Body of pancreas (tissue), 4 donors: ENCODE results near the gene SLC38A8. TPM values are rescaled to one million over a fixed set of nuclear protein-coding genes. Genes with fewer than 3 reads are reported as not detected.

Source experiments
- ATAC-seq: fragments of 150-250 bp; one replicate; pipeline ENCODE4 v1.9.1; 2016
- DNase-seq, 4 donors: peaks; one replicate each; pipeline ENCODE4 v3.0.0-alpha.2; 2019
- H3K27ac ChIP-seq, 4 donors: fragments of 200-600 bp; sonication (generic); 1 replicate in 3 of 4; 2 replicates in 1 of 4; pipeline versions ENCODE4 v1.5.1 to v1.6.1; 2016 to 2019; ENCODE audit warnings: mild to moderate bottlenecking in 1 of 4, mixed read lengths in 1 of 4, moderate library complexity in 1 of 4
- H3K27me3 ChIP-seq, 2 donors: fragments of 200-600 bp; sonication (generic); one replicate each; pipeline ENCODE4 v1.6.0; 2016; ENCODE audit warnings: mild to moderate bottlenecking in 1 of 2
- H3K36me3 ChIP-seq, 2 donors: fragments of 200-600 bp; sonication (generic); replicated peaks in 1 of 2; 2 replicates each; pipeline ENCODE4 v1.5.1; 2016; ENCODE audit warnings: low read depth in 2 of 2; ENCODE audit not compliant: insufficient read depth in 1 of 2
- H3K4me1 ChIP-seq: fragments of 200-600 bp; sonication (generic); one replicate; pipeline ENCODE4 v1.6.0; 2016
- H3K4me3 ChIP-seq, 2 donors: fragments of 200-600 bp; sonication (generic); 1 replicate in 1 of 2; 2 replicates in 1 of 2; pipeline ENCODE4 v1.5.1; 2016 to 2019
- H3K9me3 ChIP-seq, 3 donors: fragments of 200-600 bp; sonication (generic); 1 replicate in 2 of 3; 2 replicates in 1 of 3; pipeline ENCODE4 v1.5.1; 2016
- CTCF ChIP-seq, 7 experiments: fragments of 450-650 bp in 4 of 7; fragments of 200-600 bp in 3 of 7; sonication (generic) in 3 of 7; IDR thresholded peaks; one replicate each; pipeline ENCODE4 v1.5.1; 2016 to 2019; ENCODE audit warnings: antibody characterized with exemption in 7 of 7
- POLR2A ChIP-seq, 3 donors: fragments of 450-650 bp; IDR thresholded peaks; one replicate each; pipeline ENCODE4 v1.6.1; 2016; ENCODE audit warnings: antibody characterized with exemption in 3 of 3, mild to moderate bottlenecking in 2 of 3
- WGBS, 2 donors: methylation state at CpG; one replicate each; pipeline ENCODE4 v1.1.5; 2017; 5-methylcytosine and 5-hydroxymethylcytosine counted together
- intact Hi-C: fragments of 100-400 bp; cut with DNase I; formaldehyde crosslinking; loops from one replicate; pipeline ENCODE4 v1.15.1; 2023
- total RNA-seq, 2 donors: library from RNA; depleted of rRNA; stranded (reverse); fragments of >200 nt; gene quantifications; one replicate each; pipeline ENCODE4 v1.1.0, GENCODE V29; 2016

The SLC38A8 gene
- total RNA-seq, 2 donors from 2014 or later, result not detected

GRCh38 chr16:84036982-84037425 lies 5.6 kb downstream of the SLC38A8 start:
- H3K27me3 ChIP-seq, result no peaks in the 10 kb centered on the region
- no peak overlapping the region for H3K4me3 ChIP-seq
- intact Hi-C loops, result no loop called here
- no peaks in the 10 kb centered on the region for H3K9me3 ChIP-seq
- no peak for DNase-seq
- no peak overlapping the region for H3K27ac ChIP-seq
- H3K36me3 ChIP-seq, result no peaks in the 10 kb centered on the region
- TF ChIP-seq CTCF (IDR thresholded peaks at IDR 0.05) (no peak), POLR2A (IDR thresholded peaks at IDR 0.05) (no peak)
- no peaks in the 10 kb centered on the region for H3K4me1 ChIP-seq
- 82 to 93% methylated on average over 8 of the region's 8 CpGs for WGBS, 2 donors
- no peak for ATAC-seq

GRCh38 chr16:84036131-84036530 lies 6.5 kb downstream of the SLC38A8 start:
- DNase-seq (no peak), ATAC-seq (no peak)
- Histone ChIP-seq H3K27ac (no peak overlapping the region), H3K36me3 (no peaks in the 10 kb centered on the region), H3K9me3 (no peaks in the 10 kb centered on the region), H3K27me3 (no peaks in the 10 kb centered on the region), H3K4me3 (no peak overlapping the region), H3K4me1 (no peaks in the 10 kb centered on the region)
- TF ChIP-seq CTCF (IDR thresholded peaks at IDR 0.05) (no peak), POLR2A (IDR thresholded peaks at IDR 0.05) (no peak)
- intact Hi-C loops, result no loop called here
- WGBS, 2 donors, result 56 to 91% methylated on average over 3 of the region's 3 CpGs

- H3K27me3 ChIP-seq, result no peaks in the 10 kb centered on the region
- H3K27ac ChIP-seq, result no peak overlapping the region
- H3K36me3 ChIP-seq, result no peaks in the 10 kb centered on the region
- WGBS, 2 donors, result 80 to 95% methylated on average over 12 of the region's 12 CpGs
- intact Hi-C loops, result no loop called here
- H3K4me1 ChIP-seq, result no peaks in the 10 kb centered on the region
- DNase-seq (no peak), ATAC-seq (no peak)
- H3K4me3 ChIP-seq, result no peak overlapping the region
- no peak for TF ChIP-seq POLR2A (IDR thresholded peaks at IDR 0.05)
- TF ChIP-seq CTCF (IDR thresholded peaks at IDR 0.05), result no peak
- H3K9me3 ChIP-seq, result no peaks in the 10 kb centered on the region
These were observed 8.1 kb downstream of the SLC38A8 start for GRCh38 chr16:84034516-84034915.

DNA sequence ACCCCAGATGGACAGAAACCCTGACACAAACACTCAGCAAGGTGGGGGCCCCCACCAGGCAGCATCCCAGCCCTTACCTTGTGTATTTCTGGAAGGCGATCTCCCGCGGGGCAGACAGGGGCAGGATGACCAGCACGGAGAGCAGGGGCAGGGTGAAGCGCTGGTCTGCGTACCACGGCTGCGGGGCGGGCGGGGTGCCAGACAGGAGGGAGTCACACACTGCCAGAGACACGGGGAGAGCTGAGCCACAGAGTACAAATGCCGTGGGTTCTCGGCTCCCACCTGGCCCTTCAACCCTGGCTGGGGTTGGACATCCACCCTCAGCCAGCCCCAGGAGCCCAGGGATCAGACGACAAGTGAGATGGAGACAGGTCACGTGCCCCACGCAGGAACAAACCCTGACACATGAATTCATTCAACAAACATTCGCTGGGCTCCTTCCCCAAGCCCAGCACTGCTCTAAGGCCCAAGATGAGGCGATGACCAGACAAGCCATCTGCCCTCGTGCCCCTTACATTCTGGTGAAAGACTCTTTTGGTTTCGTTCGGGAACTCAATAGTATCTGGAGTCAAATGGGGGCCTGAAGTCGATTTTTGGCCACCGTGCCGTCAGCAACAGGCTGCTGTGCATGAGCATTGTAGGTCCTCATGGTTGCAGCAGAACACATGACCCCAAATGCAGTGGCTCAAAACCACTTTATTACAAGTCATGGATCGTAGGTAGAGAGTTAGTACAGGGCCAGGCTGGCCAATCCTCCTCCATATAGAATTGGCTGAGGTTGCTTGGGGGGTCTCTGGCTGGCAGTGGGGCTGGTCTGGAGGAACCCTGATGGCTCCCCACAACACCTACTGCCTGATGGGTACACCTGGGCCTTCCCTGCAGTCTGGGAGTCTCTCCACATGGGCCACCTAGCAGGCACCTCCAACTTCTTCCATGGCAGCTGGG lies 9.1 kb downstream of the SLC38A8 start:
- ATAC-seq (no peak), DNase-seq (no peak)
- no peak overlapping the region for H3K27ac ChIP-seq
- H3K4me3 ChIP-seq, result no peak overlapping the region
- no peaks in the 10 kb centered on the region for H3K27me3 ChIP-seq
- no peaks in the 10 kb centered on the region for H3K4me1 ChIP-seq
- no peaks in the 10 kb centered on the region for H3K36me3 ChIP-seq
- WGBS, 2 donors, result 68 to 76% methylated on average over 17 to 25 of the region's 25 CpGs
- intact Hi-C loops, result no loop called here
- H3K9me3 ChIP-seq, result no peaks in the 10 kb centered on the region
- no peak for TF ChIP-seq POLR2A (IDR thresholded peaks at IDR 0.05)
- no peak for TF ChIP-seq CTCF (IDR thresholded peaks at IDR 0.05)
